GM12878 (cell line): ENCODE data around the gene NFATC2. TPM values are rescaled to one million over a fixed set of nuclear protein-coding genes. Genes with fewer than 3 reads are reported as not detected.

ENCODE experiments used
- ATAC-seq: fragments of 200-7000 bp; cut with Tn5 transposase; 3 replicates; pipeline ENCODE4 v1.9.1; 2020; ENCODE audit warnings: mild to moderate bottlenecking, moderate library complexity
- BruUV-seq: library from RNA; stranded (reverse); fragments of 400-500 nt; replicated peaks from 2 replicates; lab custom pipeline; 2021; lab: Mats Ljungman, UMichigan
- CTCF ChIA-PET: fragments of 300-600 bp; sonication (Branson Sonifier 250); formaldehyde crosslinking; extraction: SDS; loops from one replicate; lab custom pipeline; 2021; ENCODE audit warnings: inconsistent platforms; lab: Yijun Ruan, JAX
- POLR2A ChIA-PET: fragments of 350-600 bp; formaldehyde crosslinking; extraction: SDS; loops from one replicate; lab custom pipeline; 2021; ENCODE audit warnings: inconsistent platforms; lab: Charles Lee
- RAD21 ChIA-PET: fragments of 300-600 bp; sonication (Branson Sonifier 250); formaldehyde crosslinking; loops from one replicate; lab custom pipeline; 2023; ENCODE audit warnings: antibody characterized with exemption; ENCODE audit not compliant: unreplicated experiment; lab: Charles Lee
- SMC1A ChIA-PET: fragments of 300-600 bp; sonication (Branson Sonifier 250); formaldehyde crosslinking; loops from one replicate; lab custom pipeline; 2023; ENCODE audit not compliant: unreplicated experiment, uncharacterized antibody; lab: Charles Lee
- DNase-seq: peaks from one replicate; pipeline ENCODE4 v3.0.0-alpha.2; 2011; ENCODE audit warnings: low read depth, low spot score
- FAIRE-seq: peaks from 3 replicates; lab custom pipeline; 2011; peaks lifted over from hg19 to GRCh38; lab: Jason Lieb, UNC
- H2AFZ ChIP-seq: 2 replicates; pipeline ENCODE4 v1.6.0; 2011; ENCODE audit warnings: low read depth, low read length, control low read depth; ENCODE audit not compliant: control insufficient read depth
- H3K27ac ChIP-seq: 2 replicates; pipeline ENCODE4 v1.5.1; 2011; ENCODE audit warnings: control low read depth; ENCODE audit not compliant: control insufficient read depth, insufficient read depth
- H3K27me3 ChIP-seq, 2 experiments: replicated peaks in 1 of 2; 2 replicates each; pipeline versions ENCODE4 v1.6.0 to v1.6.1; 2011; ENCODE audit warnings: low read length in 1 of 2; ENCODE audit not compliant: control insufficient read depth in 2 of 2, insufficient read depth in 2 of 2
- H3K36me3 ChIP-seq, 2 experiments: 2 replicates each; pipeline ENCODE4 v1.5.1; 2011; ENCODE audit warnings: low read length in 1 of 2; ENCODE audit not compliant: control insufficient read depth in 2 of 2, insufficient read depth in 2 of 2
- H3K4me1 ChIP-seq: 2 replicates; pipeline ENCODE4 v1.6.1; 2011; ENCODE audit warnings: mild to moderate bottlenecking, low read length, moderate library complexity, mixed read lengths; ENCODE audit not compliant: control insufficient read depth, insufficient read depth
- H3K4me2 ChIP-seq: 2 replicates; pipeline ENCODE4 v1.6.0; 2011; ENCODE audit warnings: control low read depth; ENCODE audit not compliant: control insufficient read depth, insufficient read depth
- H3K4me3 ChIP-seq: fragments of 200-600 bp; sonication (generic); 2 replicates; pipeline ENCODE4 v1.5.1; 2016
- H3K79me2 ChIP-seq: 2 replicates; pipeline ENCODE4 v1.6.0; 2011; ENCODE audit warnings: low read length; ENCODE audit not compliant: control insufficient read depth, insufficient read depth
- H3K9ac ChIP-seq: 2 replicates; pipeline ENCODE4 v1.8.0; 2011; ENCODE audit warnings: low read length, control low read depth, mixed read lengths; ENCODE audit not compliant: control insufficient read depth, insufficient read depth
- H3K9me3 ChIP-seq: replicated peaks from 3 replicates; pipeline ENCODE4 v1.5.1; 2011; ENCODE audit warnings: mild to moderate bottlenecking, low read length; ENCODE audit not compliant: control insufficient read depth, insufficient read depth
- H4K20me1 ChIP-seq: 2 replicates; pipeline ENCODE4 v1.6.0; 2011; ENCODE audit not compliant: control insufficient read depth, insufficient read depth
- EZH2 ChIP-seq: IDR thresholded peaks from 2 replicates; pipeline ENCODE4 v1.6.1; 2012; ENCODE audit warnings: low read depth, mild to moderate bottlenecking, control low read depth, inconsistent platforms, low read length, borderline replicate concordance; ENCODE audit not compliant: control insufficient read depth
- FOXK2 ChIP-seq: fragments of 450-650 bp; IDR thresholded peaks from 2 replicates; pipeline ENCODE4 v1.6.1; 2017; ENCODE audit warnings: mild to moderate bottlenecking, moderate library complexity
- HDAC6 ChIP-seq: fragments of 200-600 bp; sonication (generic); IDR thresholded peaks from one replicate; pipeline ENCODE4 v1.8.0; 2017; ENCODE audit warnings: antibody characterized with exemption; ENCODE audit not compliant: unreplicated experiment
- IKZF1 ChIP-seq: fragments of 450-650 bp; conservative IDR thresholded peaks from 2 replicates; pipeline ENCODE4 v1.6.1; 2017; ENCODE audit warnings: antibody characterized with exemption, mild to moderate bottlenecking
- MTA3 ChIP-seq: IDR thresholded peaks from 2 replicates; pipeline ENCODE4 v1.6.1; 2012; ENCODE audit warnings: low read length, inconsistent platforms, borderline replicate concordance
- POLR2AphosphoS2 ChIP-seq: IDR thresholded peaks from 2 replicates; pipeline ENCODE4 v1.6.1; 2011; ENCODE audit warnings: low read depth, mild to moderate bottlenecking, low read length, improper control_type of control experiment, moderate library complexity
- RELB ChIP-seq: fragments of 450-650 bp; IDR thresholded peaks from 2 replicates; pipeline ENCODE4 v1.6.1; 2017; ENCODE audit warnings: low read depth, mild to moderate bottlenecking, moderate library complexity
- TBL1XR1 ChIP-seq: IDR thresholded peaks from 2 replicates; pipeline ENCODE4 v1.6.1; 2012; ENCODE audit warnings: low read depth, low read length, improper control_type of control experiment
- WRNIP1 ChIP-seq: IDR thresholded peaks from 2 replicates; pipeline ENCODE4 v1.6.1; 2011; ENCODE audit warnings: low read depth, low read length, improper control_type of control experiment, borderline replicate concordance
- ZBTB40 ChIP-seq: fragments of 450-650 bp; IDR thresholded peaks from 2 replicates; pipeline ENCODE4 v1.6.1; 2016; ENCODE audit warnings: mild to moderate bottlenecking, moderate library complexity, borderline replicate concordance
- ZNF24 ChIP-seq: fragments of 450-650 bp; IDR thresholded peaks from 2 replicates; pipeline ENCODE4 v1.6.1; 2017; ENCODE audit warnings: antibody characterized with exemption, mild to moderate bottlenecking
- ZNF274 ChIP-seq: IDR thresholded peaks from one replicate; pipeline ENCODE4 v1.8.0; 2011; ENCODE audit not compliant: insufficient read length, insufficient read depth
- ZNF592 ChIP-seq: fragments of 450-650 bp; IDR thresholded peaks from 2 replicates; pipeline ENCODE4 v1.6.1; 2017; ENCODE audit warnings: mild to moderate bottlenecking, moderate library complexity
- WGBS: methylation state at CpG from one replicate; pipeline ENCODE4 v1.1.6; 2016; ENCODE audit warnings: low lambda C conversion rate; ENCODE audit not compliant: insufficient replicate concordance, insufficient coverage; ENCODE audit errors: missing lambda C conversion rate; 5-methylcytosine and 5-hydroxymethylcytosine counted together
- in situ Hi-C: fragments of 300-500 bp; cut with MboI; formaldehyde crosslinking; loops from 9 replicates; pipeline ENCODE4 v1.14.3; 2018; ENCODE audit warnings: mixed read lengths
- intact Hi-C: fragments of 100-400 bp; cut with micrococcal nuclease; formaldehyde crosslinking; loops from one replicate; pipeline ENCODE4 v1.14.2; 2022; ENCODE audit not compliant: unreplicated experiment
- polyA plus RNA-seq, 11 experiments: library from polyadenylated mRNA; depleted of rRNA in 4 of 11; unstranded in 6 of 11; stranded (reverse) in 5 of 11; fragments of >200 nt; fragmentation: Nextera tagmentation in 4 of 11; fragmentation: Illumina TruSeq in 1 of 11; extraction: Ambion mirVana in 4 of 11; extraction: Trizol in 1 of 11; gene quantifications; 1 replicate in 1 of 11; 2 replicates in 10 of 11; pipeline versions ENCODE4 v1.2.1 to v1.2.3, GENCODE V29; 2011 to 2016; ENCODE audit warnings: inconsistent platforms in 2 of 11, missing spikeins in 2 of 11, low read depth in 1 of 11
- total RNA-seq, 4 experiments: library from RNA; depleted of rRNA in 3 of 4; stranded (reverse); fragments of >200 nt in 3 of 4; fragmentation: Illumina TruSeq in 1 of 4; extraction: Trizol in 1 of 4; gene quantifications; 2 replicates each; pipeline versions ENCODE4 v1.2.1 to v1.2.3, GENCODE V29; 2013 to 2021

NFATC2 gene
- total and polyA plus RNA-seq, 10 of the 15 experiments (the other 5 are each of a cell fraction or from before 2014, with no cell fraction given) = 3.3 to 20.0 (median 7.3) TPM

- TF ChIP-seq RELB (no peak), TBL1XR1 (no peak), FOXK2 (no peak), HDAC6 (no peak), MTA3 (no peak), EZH2 (no peak), IKZF1 (no peak), POLR2AphosphoS2 (no peak), WRNIP1 (no peak), ZNF24 (no peak)
Observed at GRCh38 chr20:51356871-51357270, 185.6 kb downstream of the NFATC2 start (continued).

- SMC1A ChIA-PET = interaction anchor here (1.1 kb wide), 1 partner anchor 159 kb away, joined by 3 read pairs; no protein-coding TSS in a partner anchor
- FAIRE-seq (no peak), DNase-seq (no peak), ATAC-seq (peak; percentile 42; the same call in 1 of the 3 replicates)
- no peaks in the 10 kb centered on the region for H3K9me3 ChIP-seq
- H3K4me2 ChIP-seq = no peak overlapping the region
- CTCF ChIA-PET = interaction anchor here (1.1 to 1.2 kb wide), 2 partner anchors 240 to 367 kb away, joined by 3 to 4 read pairs; no protein-coding TSS in a partner anchor
- no peaks in the 10 kb centered on the region for H4K20me1 ChIP-seq
- H3K27me3 ChIP-seq = no peaks in the 10 kb centered on the region
- H2AFZ ChIP-seq = no peak overlapping the region
- H3K4me1 ChIP-seq = no peaks in the 10 kb centered on the region
- in situ Hi-C loops = no loop called here
- no peak overlapping the region for H3K27ac ChIP-seq
- no peaks in the 10 kb centered on the region for H3K36me3 ChIP-seq
- H3K4me3 ChIP-seq = no peak overlapping the region
- WGBS = 34% methylated on average over 7 of the region's 7 CpGs
- intact Hi-C loops = no loop called here
- H3K79me2 ChIP-seq = no peaks in the 10 kb centered on the region
- BruUV-seq = no TSS peak
- H3K9ac ChIP-seq = no peak overlapping the region
- POLR2A ChIA-PET = no interaction called here
- RAD21 ChIA-PET = no interaction called here
- no peak for TF ChIP-seq ZBTB40
- no peak for TF ChIP-seq ZNF274
- no peak for TF ChIP-seq ZNF592
Observed at GRCh38 chr20:51354769-51355319, 187.7 kb downstream of the NFATC2 start.
